ENCODE data around the gene TEX35. TPM values are rescaled to one million over a fixed set of nuclear protein-coding genes. Genes with fewer than 3 reads are reported as not detected.

Gene TEX35
- polyA plus RNA-seq, 12 donors, result 0.08 to 0.50 (median 0.23) TPM; not detected in 7

- DNase-seq, result no peak
Measured at GRCh38 chr1:178518894-178519293, 6.0 kb downstream of the TEX35 start.

- no peak for DNase-seq
Measured at GRCh38 chr1:178520803-178521202, 7.9 kb downstream of the TEX35 start.

- no peak for DNase-seq
Measured at GRCh38 chr1:178521241-178521640, 8.3 kb downstream of the TEX35 start.

- DNase-seq, result no peak
Measured at GRCh38 chr1:178527117-178527516, 14.2 kb downstream of the TEX35 start.

GRCh38 chr1:178528228-178528952 lies 15.5 kb downstream of the TEX35 start:
- DNase-seq, result no peak

GRCh38 chr1:178528953-178529335 lies 16.0 kb downstream of the TEX35 start:
- no peak for DNase-seq

GRCh38 chr1:178529364-178530036 lies 16.6 kb downstream of the TEX35 start:
- no peak for DNase-seq

- DNase-seq, result no peak
Measured at GRCh38 chr1:178530037-178530402, 17.1 kb downstream of the TEX35 start.

- DNase-seq, result no peak
Measured at GRCh38 chr1:178530502-178530901, 17.6 kb downstream of the TEX35 start.

GRCh38 chr1:178531887-178532286 lies 19.0 kb downstream of the TEX35 start:
- DNase-seq, result no peak

GRCh38 chr1:178532392-178532791 lies 19.5 kb downstream of the TEX35 start:
- peak; percentile 86 for DNase-seq

- DNase-seq, result no peak
Measured at GRCh38 chr1:178533121-178533946, 20.4 kb downstream of the TEX35 start.

GRCh38 chr1:178534137-178534868 lies 21.4 kb downstream of the TEX35 start:
- DNase-seq, result no peak

- no peak for DNase-seq
Measured at GRCh38 chr1:178536329-178536728, 23.4 kb downstream of the TEX35 start.

- DNase-seq, result peak; percentile 66
Measured at GRCh38 chr1:178536844-178537371, 24.0 kb downstream of the TEX35 start.

GRCh38 chr1:178537382-178538090 lies 24.6 kb downstream of the TEX35 start:
- DNase-seq, result no peak

GRCh38 chr1:178538192-178538916 lies 25.4 kb downstream of the TEX35 start:
- DNase-seq, result no peak

GRCh38 chr1:178539291-178539690 lies 26.4 kb downstream of the TEX35 start:
- no peak for DNase-seq

GRCh38 chr1:178540204-178540603 lies 27.3 kb downstream of the TEX35 start:
- no peak for DNase-seq

GRCh38 chr1:178540646-178541045 lies 27.7 kb downstream of the TEX35 start:
- DNase-seq, result no peak

All from muscle of arm (tissue), 12 donors.